Measurements from ENCODE around the gene MBTPS1. TPM values are rescaled to one million over a fixed set of nuclear protein-coding genes. Genes with fewer than 3 reads are reported as not detected.

The MBTPS1 gene
- total and polyA plus RNA-seq, 10 of the 15 experiments (the other 5 are each of a cell fraction or from before 2014, with no cell fraction given), result 1.3 to 43.9 (median 35.2) TPM

- TF ChIP-seq USF2 (IDR thresholded peaks at IDR 0.05; ENCODE audit: borderline replicate concordance, low read depth, low read length) (no peak), JUNB (IDR thresholded peaks at IDR 0.05) (no peak), SMAD5 (IDR thresholded peaks at IDR 0.05; ENCODE audit: low read depth) (no peak), MEF2A (IDR thresholded peaks at IDR 0.05; ENCODE audit: insufficient read depth, low read depth, low read length) (no peak), CTCF (IDR thresholded peaks at IDR 0.05 in 2 of 3, conservative IDR thresholded peaks at IDR 0.05 in 1 of 3; ENCODE audit: control insufficient read depth in 2 of 3, extremely low read depth in 1 of 3, insufficient read depth in 1 of 3, low read depth in 3 of 3, low read length in 3 of 3) (no peak), NR2F1 (conservative IDR thresholded peaks at IDR 0.05) (no peak), NRF1 (conservative IDR thresholded peaks at IDR 0.05; ENCODE audit: low read depth, low read length) (no peak), CREM (IDR thresholded peaks at IDR 0.05; ENCODE audit: low read depth) (no peak), POLR2AphosphoS2 (IDR thresholded peaks at IDR 0.05; ENCODE audit: low read depth, low read length) (no peak), CEBPB (IDR thresholded peaks at IDR 0.05; ENCODE audit: borderline replicate concordance in 1 of 2, low read depth in 2 of 2, low read length in 2 of 2) (no peak), RCOR1 (conservative IDR thresholded peaks at IDR 0.05; ENCODE audit: low read depth, low read length) (no peak), CHD4 (IDR thresholded peaks at IDR 0.05) (no peak), HDAC2 (IDR thresholded peaks at IDR 0.05) (no peak)
- intact Hi-C loops (cut with micrococcal nuclease; ENCODE audit: unreplicated experiment), result no loop called here
- no peaks in the 10 kb centered on the region for H4K20me1 ChIP-seq (ENCODE audit: control insufficient read depth, insufficient read depth)
- peaks cover 26 to 44% of the 10 kb centered on the region in 2 experiments for H3K36me3 ChIP-seq (ENCODE audit: control insufficient read depth in 2 of 2, insufficient read depth in 2 of 2, low read length in 1 of 2)
- no peak overlapping the region for H3K4me3 ChIP-seq
- H3K9me3 ChIP-seq (replicated peaks; ENCODE audit: control insufficient read depth, insufficient read depth, low read length), result no peaks in the 10 kb centered on the region
- no peak overlapping the region for H2AFZ ChIP-seq (ENCODE audit: control insufficient read depth, low read depth, low read length)
- ChIA-PET SMC1A (ENCODE audit: uncharacterized antibody, unreplicated experiment) (no interaction called here), POLR2A (no interaction called here), CTCF (interaction anchor here (1.2 kb wide), 1 partner anchor 13 kb away, joined by 5 read pairs; no protein-coding TSS in a partner anchor), RAD21 (ENCODE audit: unreplicated experiment) (no interaction called here)
- DNase-seq (ENCODE audit: low read depth, low spot score) (no peak), FAIRE-seq (no peak), ATAC-seq (no peak)
- H3K27me3 ChIP-seq (replicated peaks in 1 of 2; ENCODE audit: control insufficient read depth in 2 of 2, insufficient read depth in 2 of 2, low read length in 1 of 2), result no peaks in the 10 kb centered on the region
- no peaks in the 10 kb centered on the region for H3K4me1 ChIP-seq (ENCODE audit: control insufficient read depth, insufficient read depth, low read length)
- BruUV-seq (replicated peaks), result no TSS peak
- H3K4me2 ChIP-seq (ENCODE audit: control insufficient read depth, insufficient read depth), result no peak overlapping the region
- no peaks in the 10 kb centered on the region for H3K79me2 ChIP-seq (ENCODE audit: control insufficient read depth, insufficient read depth, low read length)
- H3K9ac ChIP-seq (ENCODE audit: control insufficient read depth, insufficient read depth, low read length), result no peak overlapping the region
- H3K27ac ChIP-seq (ENCODE audit: control insufficient read depth, insufficient read depth), result no peak overlapping the region
- in situ Hi-C loops (cut with MboI), result no loop called here
- WGBS (ENCODE audit: insufficient coverage, insufficient replicate concordance, low lambda C conversion rate, missing lambda C conversion rate), result 88% methylated on average over 8 of the region's 8 CpGs
Observed at GRCh38 chr16:84071121-84071520, 45.6 kb downstream of the MBTPS1 start.

All from GM12878 (cell line).